GM12875 (cell line): ENCODE results near the gene HOXB1.
"Not testable (repeated sequence)": the region's sequence is repeated elsewhere in the genome, so short reads cannot be mapped to it uniquely, and the experiment has no call there.

ENCODE experiments used
- H3K4me3 ChIP-seq: one replicate; pipeline ENCODE4 v1.5.1; 2011; ENCODE audit warnings: low read depth, low read length, control low read depth
- TF ChIP-seq, protein P1 (sequence below): IDR thresholded peaks from 2 replicates; pipeline ENCODE4 v1.5.1; 2011; ENCODE audit warnings: low read depth, mild to moderate bottlenecking, control low read depth, inconsistent platforms, low read length, moderate library complexity, borderline replicate concordance; ENCODE audit not compliant: insufficient read depth

Gene HOXB1

GRCh38 chr17:48541577-48542113 lies 10.8 kb upstream of the HOXB1 start:
- peak overlapping the region; percentile 80 for H3K4me3 ChIP-seq
- TF ChIP-seq, protein P1, sequence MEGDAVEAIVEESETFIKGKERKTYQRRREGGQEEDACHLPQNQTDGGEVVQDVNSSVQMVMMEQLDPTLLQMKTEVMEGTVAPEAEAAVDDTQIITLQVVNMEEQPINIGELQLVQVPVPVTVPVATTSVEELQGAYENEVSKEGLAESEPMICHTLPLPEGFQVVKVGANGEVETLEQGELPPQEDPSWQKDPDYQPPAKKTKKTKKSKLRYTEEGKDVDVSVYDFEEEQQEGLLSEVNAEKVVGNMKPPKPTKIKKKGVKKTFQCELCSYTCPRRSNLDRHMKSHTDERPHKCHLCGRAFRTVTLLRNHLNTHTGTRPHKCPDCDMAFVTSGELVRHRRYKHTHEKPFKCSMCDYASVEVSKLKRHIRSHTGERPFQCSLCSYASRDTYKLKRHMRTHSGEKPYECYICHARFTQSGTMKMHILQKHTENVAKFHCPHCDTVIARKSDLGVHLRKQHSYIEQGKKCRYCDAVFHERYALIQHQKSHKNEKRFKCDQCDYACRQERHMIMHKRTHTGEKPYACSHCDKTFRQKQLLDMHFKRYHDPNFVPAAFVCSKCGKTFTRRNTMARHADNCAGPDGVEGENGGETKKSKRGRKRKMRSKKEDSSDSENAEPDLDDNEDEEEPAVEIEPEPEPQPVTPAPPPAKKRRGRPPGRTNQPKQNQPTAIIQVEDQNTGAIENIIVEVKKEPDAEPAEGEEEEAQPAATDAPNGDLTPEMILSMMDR, result no peak

- H3K4me3 ChIP-seq, result peak overlapping the region; percentile 80
- TF ChIP-seq, protein P1, result no peak
Measured at GRCh38 chr17:48541036-48541576, 10.3 kb upstream of the HOXB1 start.

GRCh38 chr17:48540213-48540612 lies 9.4 kb upstream of the HOXB1 start:
- TF ChIP-seq, protein P1, result no peak

GRCh38 chr17:48539177-48539576 lies 8.4 kb upstream of the HOXB1 start:
- no peak overlapping the region for H3K4me3 ChIP-seq
- TF ChIP-seq, protein P1, result no peak

More at GRCh38 chr17:48540213-48540612, 9.4 kb upstream of the HOXB1 start:
- H3K4me3 ChIP-seq, result no peak overlapping the region

DNA sequence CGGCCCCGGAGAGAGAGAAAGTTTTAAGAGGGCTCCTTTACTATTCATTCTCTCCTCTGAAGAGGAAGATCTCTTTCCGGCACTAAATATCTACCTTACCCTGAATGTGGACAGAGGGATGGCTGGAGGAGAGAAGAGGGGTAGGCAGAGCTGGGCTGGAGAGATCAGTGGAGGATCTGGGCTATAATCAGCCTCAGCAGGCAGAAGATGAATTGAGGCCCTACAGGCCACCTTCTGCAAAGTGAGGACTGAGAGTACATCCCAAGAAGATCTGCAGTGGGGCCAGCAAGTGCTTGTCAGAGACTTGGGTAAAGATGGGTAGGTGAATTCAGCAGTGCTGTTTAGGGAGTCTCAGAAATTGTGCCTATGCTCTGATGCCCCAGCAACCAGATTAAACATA lies 6.5 kb upstream of the HOXB1 start:
- TF ChIP-seq, protein P1, result no peak
- H3K4me3 ChIP-seq, result no peak overlapping the region

DNA sequence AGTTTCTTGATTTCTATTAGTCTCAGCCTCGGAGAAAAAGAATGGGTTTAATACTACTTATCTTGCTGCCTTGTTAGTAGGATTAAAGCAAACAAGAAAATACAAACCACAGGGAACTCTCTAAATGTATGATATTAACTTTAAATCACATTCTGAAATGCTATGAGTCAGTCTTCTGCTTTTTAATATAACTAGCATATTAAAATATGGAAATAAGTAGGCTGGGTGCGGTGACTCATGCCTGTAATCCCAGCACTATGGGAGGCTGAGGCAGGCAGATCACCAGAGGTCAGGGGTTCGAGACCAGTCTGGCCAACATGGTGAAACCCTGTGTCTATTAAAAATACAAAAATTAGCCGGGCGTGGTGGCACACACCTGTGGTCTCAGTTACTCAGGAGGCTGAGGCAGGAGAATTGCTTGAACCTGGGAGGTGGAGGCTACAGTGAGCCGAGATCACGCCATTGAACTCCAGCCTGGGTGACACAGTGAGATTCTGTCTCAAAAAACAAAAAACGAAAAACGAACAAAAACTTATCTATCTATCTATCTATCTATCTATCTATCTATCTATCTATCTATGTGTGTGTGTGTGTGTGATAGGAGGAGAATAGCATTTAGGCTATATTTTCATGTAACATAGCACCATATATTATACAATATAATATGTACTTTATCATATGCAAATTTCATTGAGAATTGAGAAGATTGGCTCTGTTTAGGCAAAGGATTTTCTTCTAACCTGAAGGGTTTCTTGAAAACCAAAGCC lies 5.2 kb upstream of the HOXB1 start:
- not testable (repeated sequence) for H3K4me3 ChIP-seq

DNA sequence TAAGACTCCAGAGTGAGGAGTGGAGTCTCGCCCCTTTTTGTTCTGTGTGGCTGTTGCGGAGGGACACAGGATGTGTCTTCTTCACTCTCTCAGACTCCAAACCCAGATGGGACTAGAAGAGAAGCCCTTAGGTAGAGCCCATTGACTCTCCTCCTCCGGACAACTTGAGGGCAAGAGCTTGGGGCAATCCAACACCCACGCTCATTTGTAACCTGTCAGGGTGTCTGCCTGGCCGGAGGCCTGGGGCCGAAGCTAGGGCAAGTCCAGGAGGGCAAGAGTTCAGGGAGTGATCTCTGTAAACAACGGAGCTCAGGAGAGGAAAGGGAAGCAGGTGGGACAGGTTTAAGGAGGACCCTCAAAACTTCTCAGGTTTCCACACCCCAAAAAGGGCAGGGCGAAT lies 1.4 kb upstream of the HOXB1 start:
- no peak overlapping the region for H3K4me3 ChIP-seq
- TF ChIP-seq, protein P1, result no peak
